Thoracic aorta (tissue), 2 donors: Measurements from ENCODE around the gene NLGN1. TPM values are rescaled to one million over a fixed set of nuclear protein-coding genes. Genes with fewer than 3 reads are reported as not detected.

Source experiments
- ATAC-seq: fragments of 150-250 bp; one replicate; pipeline ENCODE4 v1.8.0; 2017; ENCODE audit warnings: low read depth; ENCODE audit not compliant: insufficient number of reproducible peaks, low FRiP score
- DNase-seq: peaks from one replicate; pipeline ENCODE4 v3.0.0-alpha.2; 2020; ENCODE audit warnings: low spot score
- H3K27ac ChIP-seq, 2 donors: fragments of 200-600 bp; sonication (generic); 1 replicate in 1 of 2; 2 replicates in 1 of 2; pipeline ENCODE4 v1.5.1; 2016; ENCODE audit warnings: mild to moderate bottlenecking in 2 of 2, moderate library complexity in 2 of 2
- H3K27me3 ChIP-seq: fragments of 200-600 bp; sonication (generic); replicated peaks from 2 replicates; pipeline ENCODE4 v1.6.0; 2016; ENCODE audit warnings: mild to moderate bottlenecking; ENCODE audit not compliant: insufficient read depth
- H3K36me3 ChIP-seq: fragments of 200-600 bp; sonication (generic); one replicate; pipeline ENCODE4 v1.5.1; 2016
- H3K4me1 ChIP-seq, 2 donors: fragments of 200-600 bp; sonication (generic); 1 replicate in 1 of 2; 2 replicates in 1 of 2; pipeline versions ENCODE4 v1.5.1 to v1.6.0; 2016; ENCODE audit warnings: low read depth in 2 of 2, mild to moderate bottlenecking in 1 of 2; ENCODE audit not compliant: control insufficient read depth in 1 of 2
- H3K4me3 ChIP-seq: fragments of 200-600 bp; sonication (generic); 2 replicates; pipeline ENCODE4 v1.5.1; 2016; ENCODE audit warnings: mild to moderate bottlenecking
- H3K9me3 ChIP-seq: fragments of 200-600 bp; sonication (generic); 2 replicates; pipeline ENCODE4 v1.5.1; 2016
- CTCF ChIP-seq: fragments of 200-600 bp; sonication (generic); IDR thresholded peaks from one replicate; pipeline ENCODE4 v1.5.1; 2019; ENCODE audit warnings: antibody characterized with exemption
- total RNA-seq, 2 donors: library from RNA; depleted of rRNA; stranded (reverse); fragments of >200 nt; gene quantifications; one replicate each; pipeline versions ENCODE4 v1.1.0 to v1.2.3, GENCODE V29; 2016

The NLGN1 gene
- total RNA-seq, 2 donors from 2014 or later, result 17.8 to 18.3 TPM

GRCh38 chr3:174278094-174278493, 880.5 kb downstream of the NLGN1 start:
- no peak for DNase-seq
- TF ChIP-seq CTCF, result no peak
- H3K27me3 ChIP-seq, result no peaks in the 10 kb centered on the region
- H3K27ac ChIP-seq, result no peak overlapping the region
- no peaks in the 10 kb centered on the region for H3K9me3 ChIP-seq
- H3K4me1 ChIP-seq, result no peaks in the 10 kb centered on the region
- no peak for ATAC-seq
- no peak overlapping the region for H3K4me3 ChIP-seq
- no peaks in the 10 kb centered on the region for H3K36me3 ChIP-seq

- ATAC-seq, result no peak
- Histone ChIP-seq H3K9me3 (no peaks in the 10 kb centered on the region), H3K4me1 (no peaks in the 10 kb centered on the region), H3K27me3 (no peaks in the 10 kb centered on the region), H3K4me3 (no peak overlapping the region), H3K36me3 (no peaks in the 10 kb centered on the region), H3K27ac (no peak overlapping the region)
- no peak for TF ChIP-seq CTCF
- no peak for DNase-seq
These were observed 882.6 kb downstream of the NLGN1 start for GRCh38 chr3:174280186-174280585.

GRCh38 chr3:174285242-174285864, 887.8 kb downstream of the NLGN1 start:
- no peaks in the 10 kb centered on the region for H3K4me1 ChIP-seq
- DNase-seq, result no peak

GRCh38 chr3:174287705-174288104, 890.2 kb downstream of the NLGN1 start:
- H3K4me1 ChIP-seq, result no peaks in the 10 kb centered on the region
- no peak overlapping the region for H3K4me3 ChIP-seq
- H3K27ac ChIP-seq, result no peak overlapping the region
- H3K27me3 ChIP-seq, result no peaks in the 10 kb centered on the region
- no peaks in the 10 kb centered on the region for H3K9me3 ChIP-seq
- ATAC-seq (no peak), DNase-seq (no peak)
- TF ChIP-seq CTCF, result no peak
- H3K36me3 ChIP-seq, result no peaks in the 10 kb centered on the region

More at GRCh38 chr3:174285242-174285864, 887.8 kb downstream of the NLGN1 start:
- no peaks in the 10 kb centered on the region for H3K27me3 ChIP-seq
- H3K27ac ChIP-seq, result no peak overlapping the region
- no peak overlapping the region for H3K4me3 ChIP-seq
- H3K9me3 ChIP-seq, result no peaks in the 10 kb centered on the region
- H3K36me3 ChIP-seq, result no peaks in the 10 kb centered on the region
- TF ChIP-seq CTCF, result no peak
- ATAC-seq, result no peak

GRCh38 chr3:174294616-174295015, 897.1 kb downstream of the NLGN1 start:
- ATAC-seq (no peak), DNase-seq (no peak)
- no peak for TF ChIP-seq CTCF
- Histone ChIP-seq H3K27ac (no peak overlapping the region), H3K27me3 (no peaks in the 10 kb centered on the region), H3K9me3 (no peaks in the 10 kb centered on the region), H3K4me3 (no peak overlapping the region), H3K4me1 (no peaks in the 10 kb centered on the region), H3K36me3 (no peaks in the 10 kb centered on the region)
